EL (cell line): ENCODE results near the gene CHST13.

Experiments used
- DNase-seq: peaks from one replicate; pipeline ENCODE4 v3.0.0-alpha.2; 2016

CHST13 gene

GRCh38 chr3:126523745-126524428 is at the start of gene CHST13:
Gene CHST13, plus strand, starts transcription at chr3:126524155. Its CDS starts 178 bp downstream, at chr3:126524333.
- peak; percentile 58 for DNase-seq

GRCh38 chr3:126474498-126475412 is 49.2 kb upstream of the CHST13 start:
- DNase-seq, result peak; percentile 45

GRCh38 chr3:126475413-126476114 is 48.4 kb upstream of the CHST13 start, which contains the start of gene ZXDC:
Gene ZXDC, minus strand, starts transcription at chr3:126475891. Its CDS starts 26 bp downstream, at chr3:126475865.
- DNase-seq, result peak; percentile 93

- no peak for DNase-seq
These were observed 47.5 kb upstream of the CHST13 start for GRCh38 chr3:126476166-126477060.

- DNase-seq, result no peak
These were observed 46.9 kb upstream of the CHST13 start for GRCh38 chr3:126477061-126477380.

GRCh38 chr3:126478581-126479310 is 45.2 kb upstream of the CHST13 start:
- DNase-seq, result no peak

GRCh38 chr3:126479642-126480041 is 44.3 kb upstream of the CHST13 start:
- no peak for DNase-seq

- DNase-seq, result no peak
These were observed 43.7 kb upstream of the CHST13 start for GRCh38 chr3:126480206-126480605.

- DNase-seq, result no peak
These were observed 43.1 kb upstream of the CHST13 start for GRCh38 chr3:126480861-126481260.

GRCh38 chr3:126481808-126482502 is 42.0 kb upstream of the CHST13 start:
- DNase-seq, result peak; percentile 50

GRCh38 chr3:126482503-126483255 is 41.3 kb upstream of the CHST13 start:
- no peak for DNase-seq

GRCh38 chr3:126483321-126483761 is 40.6 kb upstream of the CHST13 start:
- DNase-seq, result no peak

GRCh38 chr3:126484148-126484547 is 39.8 kb upstream of the CHST13 start:
- no peak for DNase-seq

GRCh38 chr3:126484662-126485061 is 39.3 kb upstream of the CHST13 start:
- DNase-seq, result no peak

GRCh38 chr3:126485176-126485897 is 38.6 kb upstream of the CHST13 start:
- DNase-seq, result no peak

- DNase-seq, result no peak
These were observed 38.0 kb upstream of the CHST13 start for GRCh38 chr3:126485956-126486355.

- DNase-seq, result no peak
These were observed 37.6 kb upstream of the CHST13 start for GRCh38 chr3:126486360-126486847.

- DNase-seq, result peak; percentile 48
These were observed 36.7 kb upstream of the CHST13 start for GRCh38 chr3:126487151-126487771.

- DNase-seq, result no peak
These were observed 35.8 kb upstream of the CHST13 start for GRCh38 chr3:126488185-126488584.
